Mesodermal cell (in vitro differentiated cells): ENCODE measurements around the gene KIAA1217.

Source experiments
- H3K27ac ChIP-seq: 2 replicates; pipeline ENCODE4 v1.7.0; 2013; ENCODE audit warnings: mild to moderate bottlenecking, low read depth, low read length, moderate library complexity; ENCODE audit not compliant: severe bottlenecking
- H3K36me3 ChIP-seq: 2 replicates; pipeline ENCODE4 v1.7.1; 2013; ENCODE audit warnings: mild to moderate bottlenecking, low read length, moderate library complexity; ENCODE audit not compliant: control insufficient read depth, insufficient read depth
- H3K4me1 ChIP-seq: one replicate; pipeline ENCODE4 v1.7.1; 2013; ENCODE audit warnings: mild to moderate bottlenecking, low read length; ENCODE audit not compliant: insufficient read depth, control insufficient read depth, poor library complexity, severe bottlenecking
- H3K4me3 ChIP-seq: 2 replicates; pipeline ENCODE4 v1.7.0; 2013; ENCODE audit warnings: low read length, control low read depth, mild to moderate bottlenecking; ENCODE audit not compliant: insufficient read depth, poor library complexity, severe bottlenecking; ENCODE audit errors: extremely low read depth
- H3K9me3 ChIP-seq: 2 replicates; pipeline ENCODE4 v1.7.1; 2013; ENCODE audit warnings: mild to moderate bottlenecking, low read length, moderate library complexity; ENCODE audit not compliant: control insufficient read depth
- WGBS, 2 experiments: methylation state at CpG; one replicate each; pipeline ENCODE4 v1.1.5; 2013; ENCODE audit warnings: missing lambda C conversion rate in 2 of 2; ENCODE audit not compliant: insufficient coverage in 2 of 2; 5-methylcytosine and 5-hydroxymethylcytosine counted together

The KIAA1217 gene

GRCh38 chr10:24452030-24452429 is 243.1 kb downstream of the KIAA1217 start:
- 91 to 100% methylated on average over 1 to 6 of the region's 8 CpGs for WGBS, 2 experiments

DNA sequence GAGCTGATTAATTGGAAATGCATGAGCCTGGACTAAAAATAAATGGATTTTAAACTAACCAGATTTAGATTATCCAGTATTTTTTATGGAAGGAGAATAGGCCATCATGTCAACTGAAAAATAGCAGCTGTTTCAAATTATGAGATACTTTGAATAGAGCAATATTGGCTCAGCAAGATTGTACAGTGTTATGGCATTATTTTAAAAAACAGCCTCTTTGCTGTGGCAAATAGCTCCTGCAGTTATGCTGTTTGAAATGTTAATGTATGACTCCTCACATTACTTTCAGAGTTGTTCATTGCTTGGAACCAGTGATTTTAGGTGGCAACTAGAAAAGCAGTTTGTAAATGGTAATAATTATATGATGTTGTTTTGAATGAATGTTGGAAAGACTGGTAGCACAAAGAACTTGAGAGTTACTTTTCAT is 244.5 kb downstream of the KIAA1217 start:
- Histone ChIP-seq H3K27ac (no peak overlapping the region), H3K4me3 (no peak overlapping the region), H3K36me3 (no peaks in the 10 kb centered on the region), H3K9me3 (no peaks in the 10 kb centered on the region), H3K4me1 (peaks cover 2% of the 10 kb centered on the region)

More at GRCh38 chr10:24452030-24452429, 243.1 kb downstream of the KIAA1217 start:
- Histone ChIP-seq H3K4me3 (no peak overlapping the region), H3K9me3 (no peaks in the 10 kb centered on the region), H3K4me1 (peaks cover 2% of the 10 kb centered on the region), H3K27ac (no peak overlapping the region), H3K36me3 (no peaks in the 10 kb centered on the region)

- H3K27ac ChIP-seq, result no peak overlapping the region
- peaks cover 2% of the 10 kb centered on the region for H3K4me1 ChIP-seq
- H3K36me3 ChIP-seq, result no peaks in the 10 kb centered on the region
- no peaks in the 10 kb centered on the region for H3K9me3 ChIP-seq
- 80 to 88% methylated on average over 1 to 2 of the region's 4 CpGs for WGBS, 2 experiments
- H3K4me3 ChIP-seq, result no peak overlapping the region
Observed at GRCh38 chr10:24453973-24454372, 245.0 kb downstream of the KIAA1217 start.

DNA sequence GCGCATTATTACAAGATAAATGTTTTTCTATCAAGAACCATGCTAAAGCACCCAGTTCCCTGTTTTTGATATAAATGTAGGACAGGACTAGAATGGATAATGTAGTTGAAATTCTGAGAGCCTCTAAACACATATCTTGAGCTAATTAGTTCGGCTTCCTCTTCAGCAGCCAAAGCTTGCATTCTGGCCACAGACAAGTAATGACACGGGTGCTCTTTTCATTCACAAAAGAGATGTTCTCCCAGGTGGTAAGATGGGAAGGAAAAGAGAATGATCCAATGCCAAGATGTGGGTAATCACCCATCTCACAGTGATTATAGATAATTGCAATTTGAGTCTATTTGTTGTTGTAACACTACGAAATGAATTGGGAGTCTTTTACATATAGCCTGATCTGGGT is 246.5 kb downstream of the KIAA1217 start:
- Histone ChIP-seq H3K4me3 (no peak overlapping the region), H3K27ac (no peak overlapping the region), H3K4me1 (peaks cover 2% of the 10 kb centered on the region), H3K9me3 (no peaks in the 10 kb centered on the region), H3K36me3 (peaks cover 3% of the 10 kb centered on the region)
- WGBS, 2 experiments, result 83 to 88% methylated on average over 1 of the region's 4 CpGs

DNA sequence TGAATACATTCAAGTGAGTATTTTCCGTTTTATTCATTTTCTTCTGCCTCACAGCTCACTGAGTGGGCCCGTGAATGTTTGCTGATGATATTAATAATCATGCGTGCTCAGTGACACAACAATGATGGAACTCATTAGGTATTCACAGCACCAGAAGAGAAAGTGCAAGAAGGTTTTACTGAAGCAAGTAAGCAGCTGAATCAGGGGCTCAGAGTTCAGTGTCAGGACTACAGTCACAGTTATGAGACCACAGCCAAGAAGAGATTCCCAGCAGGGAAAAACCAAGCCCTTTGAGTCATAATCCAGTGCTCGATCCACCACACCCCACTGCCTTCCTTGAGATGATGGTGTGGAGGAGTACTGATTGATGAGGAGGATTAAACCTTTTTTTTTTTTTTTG is 247.4 kb downstream of the KIAA1217 start:
- Histone ChIP-seq H3K4me3 (no peak overlapping the region), H3K4me1 (peaks cover 2% of the 10 kb centered on the region), H3K36me3 (peaks cover 3% of the 10 kb centered on the region), H3K27ac (no peak overlapping the region), H3K9me3 (no peaks in the 10 kb centered on the region)
- 100% methylated on average over 2 of the region's 4 CpGs; no CpG with 5 or more reads in 1 of the 2 experiments for WGBS, 2 experiments

DNA sequence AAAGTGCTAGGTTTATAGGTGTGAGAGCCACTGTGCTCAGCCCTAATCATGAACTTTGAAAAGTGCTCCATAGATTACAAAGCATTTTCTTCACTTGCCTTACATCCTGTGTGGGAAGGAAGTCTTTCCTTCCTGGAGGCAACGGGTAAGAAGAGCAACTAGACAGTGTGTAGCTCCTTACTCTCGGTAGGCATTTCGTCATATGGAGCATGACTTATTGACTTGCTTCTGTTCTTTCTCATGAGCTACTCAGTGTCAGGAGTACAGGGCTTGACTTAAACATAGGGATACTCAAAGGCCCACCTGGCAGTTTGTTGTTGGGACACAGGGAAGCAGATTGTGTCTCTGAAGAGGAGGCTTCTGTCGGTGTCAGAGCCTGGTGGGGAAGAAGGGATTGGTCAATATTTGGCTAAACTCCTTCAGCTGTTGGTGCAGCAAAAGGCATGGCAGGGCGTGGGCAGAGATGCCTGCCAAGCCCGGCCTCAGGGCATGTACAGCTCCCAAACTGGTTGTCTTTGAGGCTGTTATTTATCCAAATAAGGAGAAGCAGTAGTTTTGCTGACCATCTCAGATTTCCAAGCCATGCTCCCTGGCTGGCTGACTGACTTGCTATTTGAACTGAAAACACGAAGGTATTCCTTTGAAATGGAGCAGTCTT is 248.9 kb downstream of the KIAA1217 start:
- 74 to 83% methylated on average over 3 to 6 of the region's 7 CpGs for WGBS, 2 experiments
- Histone ChIP-seq H3K4me3 (no peak overlapping the region), H3K9me3 (no peaks in the 10 kb centered on the region), H3K4me1 (peaks cover 2% of the 10 kb centered on the region), H3K27ac (no peak overlapping the region), H3K36me3 (peaks cover 3% of the 10 kb centered on the region)

DNA sequence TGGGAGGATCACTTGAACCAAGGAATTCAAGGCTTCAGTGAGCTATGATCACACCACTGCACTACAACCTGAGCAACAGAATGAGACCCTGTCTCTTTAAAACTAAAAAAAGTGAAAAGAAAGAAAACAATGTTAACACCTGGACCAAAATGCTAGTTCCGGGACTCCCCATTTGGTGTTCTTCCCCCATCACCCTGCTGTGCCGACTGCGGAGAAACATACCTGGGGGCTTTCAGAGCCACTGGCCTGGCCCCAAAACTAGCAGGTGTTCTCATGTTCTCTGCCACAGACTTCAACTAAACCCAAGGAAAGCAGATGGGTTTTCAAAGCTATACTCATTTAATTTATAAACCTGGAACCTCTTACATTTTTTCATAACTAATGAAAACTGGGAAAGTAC is 250.9 kb downstream of the KIAA1217 start:
- Histone ChIP-seq H3K9me3 (no peaks in the 10 kb centered on the region), H3K4me1 (peaks cover 16% of the 10 kb centered on the region), H3K27ac (no peak overlapping the region), H3K4me3 (no peak overlapping the region), H3K36me3 (peaks cover 3% of the 10 kb centered on the region)
- WGBS, 2 experiments, result 77 to 79% methylated on average over 3 of the region's 3 CpGs

DNA sequence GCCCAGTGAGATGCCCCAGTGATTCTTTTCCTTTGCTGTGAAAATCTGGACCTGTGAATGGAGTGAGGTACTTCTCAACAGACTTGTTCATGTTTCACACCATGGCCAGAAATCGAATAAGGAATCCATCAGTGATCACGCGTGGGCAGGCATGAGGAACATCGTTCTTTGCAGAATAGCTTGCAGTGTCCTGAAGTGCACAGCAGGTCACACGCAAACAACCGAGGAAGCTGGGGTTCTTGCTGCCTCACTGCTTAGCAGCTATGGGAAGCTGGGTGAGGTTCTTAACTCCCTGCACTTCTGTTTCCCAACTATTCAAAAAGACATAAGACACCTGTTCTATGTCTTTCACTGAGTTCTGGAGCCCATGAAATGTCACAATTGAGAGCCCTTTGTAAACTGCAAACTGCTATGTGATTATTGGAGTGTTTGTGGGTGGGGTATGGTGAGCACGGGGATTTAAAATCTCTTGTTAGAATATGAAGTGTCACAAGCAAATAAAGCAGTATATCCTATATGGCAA is 253.4 kb downstream of the KIAA1217 start:
- Histone ChIP-seq H3K4me3 (no peak overlapping the region), H3K27ac (no peak overlapping the region), H3K4me1 (peaks cover 22% of the 10 kb centered on the region), H3K9me3 (no peaks in the 10 kb centered on the region), H3K36me3 (peaks cover 3% of the 10 kb centered on the region)
- 90 to 98% methylated on average over 6 of the region's 7 CpGs for WGBS, 2 experiments

GRCh38 chr10:24462889-24463552 is 254.1 kb downstream of the KIAA1217 start:
- 80 to 85% methylated on average over 1 to 2 of the region's 6 CpGs for WGBS, 2 experiments
- H3K36me3 ChIP-seq, result peaks cover 3% of the 10 kb centered on the region
- H3K9me3 ChIP-seq, result no peaks in the 10 kb centered on the region
- no peak overlapping the region for H3K4me3 ChIP-seq
- H3K4me1 ChIP-seq, result peaks cover 22% of the 10 kb centered on the region
- H3K27ac ChIP-seq, result no peak overlapping the region

- H3K27ac ChIP-seq, result no peak overlapping the region
- peaks cover 3% of the 10 kb centered on the region for H3K36me3 ChIP-seq
- no peak overlapping the region for H3K4me3 ChIP-seq
- H3K4me1 ChIP-seq, result peaks cover 22% of the 10 kb centered on the region
- no peaks in the 10 kb centered on the region for H3K9me3 ChIP-seq
- WGBS, 2 experiments, result 88 to 90% methylated on average over 7 of the region's 9 CpGs
Observed at GRCh38 chr10:24463611-24464426, 254.9 kb downstream of the KIAA1217 start.
